HG02938 (cell line): Measurements from ENCODE around the gene MBTPS1.

ENCODE experiments used
- ATAC-seq: cut with Tn5 transposase; IDR thresholded peaks from one replicate; pipeline ENCODE4 v1.9.1; 2021; ENCODE audit warnings: mild to moderate bottlenecking, moderate library complexity; ENCODE audit not compliant: unreplicated experiment

The MBTPS1 gene

DNA sequence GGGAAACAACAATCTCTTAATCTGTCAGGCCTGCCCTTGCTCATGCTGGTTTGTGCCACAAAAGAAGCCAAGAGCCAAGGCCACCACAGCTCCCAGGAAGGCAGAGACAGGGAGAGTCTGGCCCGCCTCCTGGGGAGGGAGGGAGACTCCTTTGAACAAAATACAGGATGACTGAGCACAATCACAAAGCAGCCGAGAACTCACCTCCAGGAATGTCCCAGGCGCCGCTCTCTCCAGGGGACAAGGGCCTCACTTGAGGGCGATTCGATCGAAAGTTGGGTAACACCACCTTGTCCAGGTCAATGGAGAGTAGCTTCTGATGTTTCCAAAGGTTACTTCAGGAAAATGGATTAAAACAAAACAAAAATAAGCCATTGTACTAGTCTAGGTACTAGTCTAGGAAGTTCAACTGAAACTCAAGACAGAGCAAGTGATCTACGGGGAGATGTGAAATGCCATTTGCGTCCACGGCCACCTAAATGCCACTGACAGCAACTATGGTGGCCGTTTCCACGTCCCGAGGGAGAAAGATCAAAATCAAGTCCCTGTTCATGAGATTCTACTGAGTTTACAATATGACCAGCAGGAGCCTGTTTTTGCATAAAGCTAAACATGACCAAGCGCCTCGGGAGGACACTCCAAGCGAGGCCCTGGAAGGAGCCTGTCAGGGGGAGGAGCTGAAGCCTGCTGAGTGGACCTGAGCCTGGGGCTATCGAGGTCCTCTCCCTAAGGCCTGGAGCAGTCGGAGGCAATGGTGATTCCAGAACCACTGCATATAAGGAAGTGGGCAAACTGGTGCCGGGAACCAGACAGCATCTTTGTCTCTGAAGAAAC lies 60.7 kb downstream of the MBTPS1 start:
- no peak for ATAC-seq

DNA sequence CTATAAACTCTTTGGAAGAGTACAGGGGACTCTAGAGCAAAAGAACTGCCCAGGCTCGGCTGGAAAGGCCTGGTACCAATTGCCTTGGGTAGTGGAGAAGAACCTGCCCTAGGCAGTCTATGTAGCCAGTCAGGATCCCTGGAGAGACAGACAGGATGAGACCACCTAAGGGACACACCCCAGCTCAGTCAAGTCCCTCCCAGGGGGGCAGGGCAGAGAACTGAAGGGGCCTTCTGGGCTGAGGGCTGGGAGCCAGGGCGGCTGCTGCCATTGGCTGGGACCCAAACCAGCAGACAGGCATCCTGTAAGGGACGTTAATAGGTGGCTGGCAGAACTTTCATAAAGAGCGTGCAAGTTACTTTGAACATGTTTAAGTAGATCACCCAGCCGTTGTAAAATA lies 61.4 kb downstream of the MBTPS1 start:
- ATAC-seq: no peak

DNA sequence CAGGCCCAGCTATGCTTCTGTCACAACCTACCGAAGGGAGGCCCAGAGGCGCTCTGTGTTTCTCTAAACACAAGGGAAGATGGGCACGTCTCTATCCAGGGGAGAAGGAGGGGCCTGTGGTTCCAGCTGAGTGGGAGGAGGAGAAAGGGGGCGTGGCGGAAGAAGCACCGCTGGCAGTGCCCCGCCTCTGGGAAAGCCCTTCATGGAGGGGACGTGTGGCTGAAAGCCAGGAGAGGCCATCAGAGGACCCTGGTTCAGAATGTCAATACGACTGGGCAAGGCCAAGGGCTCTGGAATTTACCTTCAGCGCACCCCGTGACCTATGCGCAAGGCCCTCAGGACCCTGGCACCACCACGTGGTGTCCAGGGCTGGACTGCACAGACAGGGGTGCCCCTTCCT lies 61.8 kb downstream of the MBTPS1 start:
- no peak for ATAC-seq

DNA sequence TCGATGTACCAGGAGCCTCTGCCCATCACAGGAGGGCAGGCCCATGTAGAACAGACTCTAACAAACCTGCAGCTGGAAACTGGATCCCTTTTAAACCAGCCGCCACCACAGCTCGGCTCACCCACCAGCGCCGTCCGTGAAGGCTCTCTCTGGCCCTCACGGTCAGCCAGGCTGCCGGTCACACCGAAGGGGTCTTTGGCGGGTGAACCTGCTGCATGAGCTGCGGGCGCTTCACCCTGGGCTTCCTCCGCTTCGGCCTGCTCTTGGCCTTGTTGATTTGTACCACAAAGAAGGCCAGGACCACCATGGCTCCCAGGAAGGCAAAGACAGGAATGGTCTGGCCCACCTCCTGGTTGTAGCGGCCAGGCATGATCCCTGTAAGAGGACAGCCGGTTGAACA lies 62.5 kb downstream of the MBTPS1 start:
- no peak for ATAC-seq

DNA sequence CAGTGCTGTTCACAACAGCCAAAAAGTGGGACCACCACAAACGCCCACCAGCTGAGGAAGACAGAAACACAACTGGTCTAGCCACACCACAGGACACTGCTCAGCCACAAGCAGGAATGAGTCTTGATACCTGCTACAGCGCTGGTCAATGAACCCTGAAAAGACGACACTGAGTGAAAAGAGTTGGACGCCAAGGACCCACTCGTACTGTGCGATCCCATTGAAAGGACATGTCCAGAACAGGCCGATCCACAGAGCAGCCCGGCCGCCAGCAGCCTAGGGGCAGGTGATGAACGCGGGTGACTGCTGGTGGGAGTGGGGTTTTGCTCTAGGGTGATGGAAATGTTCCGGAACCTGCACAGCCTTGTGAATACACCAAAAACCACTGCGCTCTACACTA lies 63.5 kb downstream of the MBTPS1 start:
- ATAC-seq: no peak

DNA sequence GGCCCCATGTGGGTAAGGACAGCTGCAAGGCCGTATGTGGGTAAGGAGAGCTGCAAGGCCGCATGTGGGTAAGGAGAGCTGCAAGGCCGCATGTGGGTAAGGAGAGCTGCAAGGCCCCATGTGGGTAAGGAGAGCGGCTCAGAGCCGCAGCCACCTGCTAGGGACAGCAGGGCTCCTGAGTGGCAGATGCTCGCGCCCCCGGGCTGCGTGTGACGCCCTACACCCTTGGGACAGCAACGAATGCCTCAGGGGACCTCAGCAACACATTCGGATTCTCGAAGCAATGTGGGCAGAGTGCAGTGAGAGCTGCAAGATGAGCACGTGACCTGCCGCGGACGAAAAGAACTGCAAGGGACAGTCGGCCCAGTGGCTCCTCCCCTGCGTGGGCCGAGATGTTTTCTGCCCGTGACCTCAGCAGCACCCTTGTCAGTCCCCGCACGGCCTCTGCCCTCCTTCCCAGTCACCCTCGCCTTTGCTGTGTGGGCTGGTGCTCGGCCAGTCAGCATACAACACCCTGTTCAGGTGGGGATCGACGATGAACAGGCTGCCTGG lies 64.6 kb downstream of the MBTPS1 start:
- ATAC-seq: no peak

DNA sequence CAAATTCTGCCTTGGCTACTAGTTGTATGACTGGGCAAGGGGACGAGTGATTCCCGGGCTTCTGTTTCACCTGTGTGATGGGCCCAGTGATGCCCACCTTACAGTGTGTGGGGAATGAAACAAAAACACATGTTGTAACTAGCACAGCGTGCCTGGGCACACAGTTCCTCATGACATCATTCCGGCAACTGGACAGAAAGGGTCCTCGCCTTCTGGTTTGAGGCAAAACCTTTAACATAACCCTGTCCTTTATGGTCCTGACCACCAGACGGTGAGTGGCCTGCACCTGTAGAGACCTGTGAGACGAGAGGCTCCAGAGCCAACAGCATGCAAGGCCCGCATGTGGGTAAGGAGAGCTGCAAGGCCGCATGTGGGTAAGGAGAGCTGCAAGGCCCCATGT lies 66.4 kb downstream of the MBTPS1 start:
- no peak for ATAC-seq

DNA sequence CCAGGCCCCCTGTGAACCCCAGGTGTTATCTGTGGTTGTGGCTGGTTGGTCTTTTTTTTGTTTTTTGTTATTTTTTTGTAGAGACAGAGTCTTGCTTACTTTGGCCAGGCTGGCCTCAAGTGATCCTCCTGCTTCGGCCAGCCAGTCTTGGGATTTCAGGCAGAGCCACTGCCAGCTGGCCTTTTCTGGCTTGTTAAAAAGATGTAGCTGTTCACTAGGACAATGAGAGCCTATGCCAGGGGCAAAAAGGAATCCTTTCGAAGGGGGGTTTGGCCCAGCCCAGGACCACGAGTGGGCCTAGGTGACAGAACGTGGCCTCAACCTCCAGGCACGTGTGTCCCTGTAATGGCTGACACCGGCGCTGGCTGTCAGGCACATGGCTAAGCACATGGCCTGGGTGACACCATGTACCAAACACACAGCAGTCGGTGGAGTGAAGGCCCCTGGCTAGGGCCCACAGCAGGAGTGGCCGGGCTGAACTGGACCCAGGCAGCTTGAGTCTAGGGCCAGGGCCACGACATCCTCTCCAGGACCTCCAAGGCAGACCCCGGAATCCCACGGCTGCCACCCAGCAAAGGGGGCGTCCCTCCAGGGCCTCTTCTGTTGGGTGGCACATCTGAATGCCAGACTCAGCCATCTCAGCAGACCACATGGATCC lies 67.2 kb downstream of the MBTPS1 start:
- no peak for ATAC-seq

DNA sequence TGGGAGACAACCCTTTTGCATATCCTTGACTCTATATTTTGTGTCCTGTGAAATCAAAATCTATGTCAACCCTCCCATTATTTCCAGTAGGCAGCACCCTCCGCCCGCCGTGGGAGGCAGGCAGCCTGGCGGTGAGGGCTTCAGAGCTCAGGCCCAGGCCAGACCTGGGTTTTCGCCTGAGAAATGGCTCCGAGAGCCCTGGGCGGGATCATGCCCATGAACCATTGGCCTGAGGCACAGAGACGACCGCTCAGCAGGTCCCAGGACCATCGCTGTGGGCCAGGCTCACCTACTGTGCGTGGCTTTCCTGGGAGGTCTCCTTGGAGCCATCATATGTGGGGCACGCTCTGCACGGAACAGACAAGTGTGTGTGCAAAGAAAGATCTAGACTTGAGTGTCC lies 67.9 kb downstream of the MBTPS1 start:
- ATAC-seq: no peak

DNA sequence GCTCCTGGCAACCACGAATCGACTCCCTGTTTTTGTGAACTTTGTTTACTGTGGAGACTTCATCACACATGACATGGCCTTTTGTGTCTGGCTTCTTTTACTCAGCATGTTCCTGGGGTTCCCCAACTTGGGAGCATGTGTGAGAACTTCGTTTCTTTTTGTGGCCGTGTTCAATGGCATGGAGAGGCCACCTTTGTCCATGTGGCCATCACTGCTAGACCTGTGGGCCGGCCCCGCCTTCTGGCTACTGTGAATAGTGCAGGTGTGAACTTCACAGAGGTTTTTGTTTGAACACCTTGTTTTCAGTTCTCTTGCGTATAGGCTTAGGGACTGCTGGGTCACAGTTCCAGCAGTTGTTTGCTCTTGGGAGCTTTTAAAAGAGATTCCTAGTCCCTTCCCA lies 68.5 kb downstream of the MBTPS1 start:
- no peak for ATAC-seq

DNA sequence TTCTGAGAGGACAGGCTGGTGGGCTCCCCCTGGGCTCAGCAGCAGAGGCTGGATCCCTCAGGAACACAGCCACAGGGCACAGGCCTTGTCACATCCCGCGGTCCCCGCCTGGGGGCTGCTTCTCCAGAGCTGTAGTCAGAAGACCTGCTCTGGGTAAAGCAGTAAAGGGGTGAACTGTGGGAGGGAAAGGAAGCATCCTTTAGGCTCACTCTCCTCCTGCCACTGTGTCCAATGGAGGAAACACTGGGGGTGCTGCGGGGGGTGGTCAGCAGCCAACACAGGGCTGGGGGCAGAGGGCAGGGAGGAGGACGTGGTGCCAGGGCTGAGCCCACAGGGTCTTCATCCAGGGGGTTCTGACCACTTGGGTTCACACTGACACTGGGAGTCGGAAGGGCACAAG lies 69.1 kb downstream of the MBTPS1 start:
- ATAC-seq: no peak

DNA sequence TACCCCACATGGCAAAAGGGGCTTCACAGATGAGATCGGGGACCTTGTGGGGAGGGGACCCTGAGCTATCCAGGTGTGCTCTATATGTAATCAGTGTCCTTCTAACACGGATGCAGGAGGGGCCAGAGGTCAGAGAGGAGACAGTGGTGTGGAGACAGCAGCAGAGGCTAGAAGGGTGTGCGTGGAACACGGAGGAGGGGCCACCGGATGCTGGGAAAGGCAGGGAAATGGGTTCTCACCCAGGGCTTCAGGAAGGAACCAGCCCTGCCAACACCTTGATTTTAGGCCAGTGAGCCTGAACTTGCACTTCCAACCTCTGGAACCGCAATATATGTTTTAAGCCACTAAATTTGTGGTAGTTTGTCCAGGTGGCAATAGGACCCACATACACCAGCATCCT lies 69.5 kb downstream of the MBTPS1 start:
- ATAC-seq: no peak

DNA sequence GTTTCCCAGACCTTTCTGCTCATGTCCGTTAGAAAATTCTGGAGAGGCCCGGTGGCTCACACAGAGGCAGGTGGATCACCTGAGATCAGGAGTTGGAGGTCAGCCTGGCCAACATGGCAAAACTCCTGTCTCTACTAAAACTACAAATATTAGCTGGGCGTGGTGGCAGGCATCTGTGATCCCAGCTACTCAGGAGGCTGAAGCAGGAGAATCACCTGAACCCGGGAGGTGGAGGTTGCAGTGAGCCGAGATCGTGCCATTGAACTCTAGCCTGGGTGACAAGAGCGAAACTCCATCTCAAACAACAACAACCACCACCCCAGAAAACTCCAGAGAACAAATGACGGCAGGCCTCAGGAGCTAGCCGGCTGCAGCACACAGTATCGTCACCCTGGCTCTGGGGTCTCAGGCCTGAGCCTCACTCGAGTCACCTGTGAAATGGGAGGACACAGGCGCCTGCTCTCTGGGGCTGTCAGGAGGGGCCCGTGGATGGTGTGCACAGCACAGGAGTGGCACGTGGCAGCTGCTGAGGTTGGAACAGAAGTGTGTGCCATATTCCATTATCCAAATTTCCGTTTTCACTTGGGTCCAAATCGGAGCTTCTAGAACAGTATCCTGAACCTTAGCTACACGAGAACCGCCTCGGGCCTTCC lies 70.8 kb downstream of the MBTPS1 start:
- ATAC-seq: no peak

DNA sequence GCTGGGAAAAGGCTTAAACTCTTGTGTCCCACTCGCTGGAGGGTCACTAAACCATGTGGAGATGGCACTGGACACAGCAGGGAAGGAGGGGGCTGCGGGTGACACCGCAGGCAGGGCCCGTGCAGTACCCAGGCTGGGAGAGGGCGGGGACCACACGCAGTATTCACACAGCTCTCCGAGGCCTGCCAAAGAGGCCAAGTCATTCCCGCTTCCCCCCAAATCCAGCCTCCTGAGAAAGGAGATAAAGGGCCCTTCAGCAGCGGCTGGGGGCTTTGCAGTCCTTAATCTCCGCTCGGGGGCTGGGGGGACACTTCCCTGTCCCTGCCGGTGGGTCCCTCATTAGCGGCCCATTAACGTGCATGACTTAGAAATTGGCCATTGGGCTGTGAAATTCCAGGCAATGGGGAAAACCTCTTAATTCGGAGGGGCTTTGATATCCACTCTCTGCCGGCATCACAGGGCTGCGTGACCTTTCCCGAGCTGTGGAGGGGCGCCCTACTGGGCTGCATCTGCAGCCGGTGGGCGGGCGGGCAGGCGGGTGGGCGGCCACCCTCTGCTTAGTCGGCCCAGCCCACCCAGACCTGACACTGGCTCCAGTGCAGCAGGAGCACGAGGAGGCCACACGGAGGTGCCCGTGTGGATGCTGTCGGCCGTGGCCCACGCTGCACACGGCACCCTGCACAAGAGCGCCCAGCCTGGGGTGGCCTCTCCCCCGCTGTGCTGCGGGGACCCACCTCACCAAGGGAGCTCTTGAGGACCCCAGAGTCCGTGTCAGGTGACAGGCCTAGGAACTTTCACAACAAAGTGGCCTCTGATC lies 71.5 kb downstream of the MBTPS1 start:
- no peak for ATAC-seq

DNA sequence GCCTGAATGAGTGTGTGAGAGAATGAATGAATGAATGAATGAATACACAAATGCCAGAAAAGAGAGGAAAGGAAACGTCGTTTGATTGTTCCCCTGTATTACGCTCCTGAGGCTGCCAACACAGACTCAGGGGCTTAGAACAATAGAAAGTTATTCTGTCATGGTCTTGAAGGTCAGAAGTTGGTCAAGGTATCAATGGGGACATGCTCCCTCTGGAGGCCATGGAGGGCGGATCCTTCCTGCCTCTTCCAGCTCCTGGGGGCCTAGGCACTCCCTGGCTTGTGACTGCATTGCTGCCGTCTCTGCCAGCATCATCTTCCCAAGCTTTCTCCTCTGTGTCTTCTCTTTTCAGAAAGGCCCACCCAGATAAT lies 72.6 kb downstream of the MBTPS1 start:
- no peak for ATAC-seq

DNA sequence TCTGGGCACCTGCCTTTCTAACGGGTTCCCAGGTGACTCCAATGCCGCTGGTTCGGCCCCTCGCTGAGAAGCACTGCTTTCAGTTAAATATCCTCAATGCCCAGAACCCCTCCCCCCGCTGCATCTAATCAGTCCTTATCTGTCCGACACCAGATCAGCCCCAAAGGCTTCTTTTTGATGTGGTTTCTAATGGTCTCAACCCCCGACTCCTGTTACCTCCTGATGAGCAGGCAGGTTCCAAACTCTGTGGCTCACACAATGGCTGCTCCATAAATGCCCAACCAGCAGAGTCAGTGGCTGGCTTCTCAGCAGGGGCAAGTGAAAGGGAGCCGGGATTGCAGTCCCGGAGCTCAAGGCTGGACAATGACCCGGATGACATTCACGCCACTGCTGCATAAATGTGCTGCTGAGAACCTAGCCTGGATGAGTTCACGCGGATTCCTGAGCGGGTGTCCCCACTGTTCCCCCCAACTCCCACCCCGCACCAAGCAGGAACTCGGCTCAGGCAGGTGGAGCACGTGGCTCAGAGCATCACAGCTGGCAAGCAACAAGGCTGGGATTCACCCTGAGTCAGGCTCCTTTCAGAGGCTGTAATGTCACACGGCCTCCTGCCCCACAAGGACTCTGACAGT lies 73.1 kb downstream of the MBTPS1 start:
- no peak for ATAC-seq

DNA sequence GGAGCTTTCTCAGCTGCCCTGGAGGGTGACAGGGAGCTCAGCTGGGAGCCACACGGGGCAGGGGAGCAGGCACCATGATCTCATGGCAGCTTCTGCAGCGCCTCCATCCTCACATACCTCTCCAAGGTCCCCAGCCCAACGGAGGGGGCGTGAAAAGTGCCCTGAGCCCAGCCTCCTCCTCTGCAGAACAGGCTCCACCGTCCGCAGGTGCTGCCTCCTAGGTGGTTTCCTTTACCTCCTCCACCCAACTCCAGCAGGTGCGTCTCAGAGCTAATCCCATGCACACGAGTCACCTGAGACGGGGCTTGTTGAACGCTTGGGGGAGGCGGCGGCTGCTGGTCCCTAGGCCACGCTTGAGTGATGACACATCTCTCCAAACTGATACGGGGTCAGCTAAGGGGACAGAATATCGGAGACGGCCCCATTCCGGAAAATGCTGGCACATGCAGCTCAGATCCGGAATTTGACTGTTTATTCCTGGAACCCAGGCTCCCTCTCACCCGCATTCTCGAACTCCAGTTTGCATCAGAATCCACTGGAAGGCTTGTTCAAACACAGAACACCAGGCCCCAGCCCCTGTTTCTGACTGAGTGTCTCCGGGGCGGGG lies 73.8 kb downstream of the MBTPS1 start:
- ATAC-seq: no peak

DNA sequence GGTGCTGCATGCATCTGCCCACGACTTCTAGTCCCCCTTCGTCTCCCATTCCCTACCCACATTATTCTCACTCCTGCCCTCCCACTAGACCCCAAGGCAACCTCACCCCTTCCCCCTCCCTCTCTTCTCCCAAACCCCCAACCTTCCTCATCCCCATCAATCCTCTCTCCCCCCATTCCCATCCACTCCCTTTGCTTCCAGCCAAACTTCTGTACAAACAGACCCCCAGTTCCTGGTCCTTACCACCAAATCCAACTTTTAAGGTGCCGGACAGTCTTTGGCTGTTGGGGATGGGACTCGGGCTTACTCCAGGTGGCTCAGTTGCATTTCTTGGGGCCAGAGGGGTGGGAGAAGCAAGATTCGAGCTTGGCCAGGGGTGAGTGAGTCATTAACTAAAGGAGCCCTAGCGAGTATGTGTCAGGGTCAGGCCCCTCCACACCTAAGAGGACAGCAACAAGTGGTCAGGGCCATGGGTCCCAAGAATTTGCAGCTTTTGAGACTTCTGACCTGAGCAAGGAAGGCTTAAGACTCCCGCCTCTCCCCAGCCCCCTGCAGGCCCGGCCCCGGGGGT lies 74.3 kb downstream of the MBTPS1 start, which contains the start of gene SLC38A8:
SLC38A8 (minus strand) TSS at position 488 of the 571 bp plus-strand sequence. CDS start 638 bp downstream, outside the sequence.
- no peak for ATAC-seq

DNA sequence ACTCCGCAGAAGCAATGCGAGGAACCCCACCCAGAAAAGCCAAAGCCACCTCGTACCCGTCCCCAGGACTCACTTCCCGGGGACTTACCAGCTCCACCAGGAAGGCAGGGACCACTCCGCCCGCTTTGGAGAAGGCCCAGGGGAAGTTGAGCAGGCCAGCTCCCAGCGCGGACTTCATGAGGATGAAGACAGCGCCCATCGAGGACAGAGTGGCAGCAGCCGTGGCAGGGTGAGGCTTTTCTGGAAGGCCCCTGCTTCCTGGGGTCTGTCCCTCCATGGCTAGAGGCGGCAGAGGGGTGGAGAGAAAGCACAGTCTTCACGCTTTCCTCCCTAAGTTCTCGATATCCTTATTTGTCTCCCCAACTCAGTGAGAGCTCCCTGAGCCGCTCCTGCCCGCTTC lies 74.9 kb downstream of the MBTPS1 start:
- no peak for ATAC-seq
